Esophagus muscularis mucosa (tissue), 4 donors: ENCODE data around the gene SKIDA1.

Source experiments
- EP300 ChIP-seq: sonication (generic); formaldehyde crosslinking; IDR thresholded peaks from one replicate; pipeline ENCODE4 v1.6.1; 2017; ENCODE audit warnings: antibody characterized with exemption
- POLR2AphosphoS5 ChIP-seq, 2 donors: sonication (generic); formaldehyde crosslinking; IDR thresholded peaks; one replicate each; pipeline ENCODE4 v1.6.1; 2017; ENCODE audit warnings: antibody characterized with exemption in 2 of 2
- TF ChIP-seq, protein P1 (sequence below), 3 experiments: fragments of 200-600 bp in 2 of 3; fragments of 450-650 bp in 1 of 3; sonication (generic) in 2 of 3; IDR thresholded peaks; one replicate each; pipeline ENCODE4 v1.5.1; 2017 to 2019; ENCODE audit warnings: antibody characterized with exemption in 3 of 3, mild to moderate bottlenecking in 2 of 3, moderate library complexity in 1 of 3

DNA sequence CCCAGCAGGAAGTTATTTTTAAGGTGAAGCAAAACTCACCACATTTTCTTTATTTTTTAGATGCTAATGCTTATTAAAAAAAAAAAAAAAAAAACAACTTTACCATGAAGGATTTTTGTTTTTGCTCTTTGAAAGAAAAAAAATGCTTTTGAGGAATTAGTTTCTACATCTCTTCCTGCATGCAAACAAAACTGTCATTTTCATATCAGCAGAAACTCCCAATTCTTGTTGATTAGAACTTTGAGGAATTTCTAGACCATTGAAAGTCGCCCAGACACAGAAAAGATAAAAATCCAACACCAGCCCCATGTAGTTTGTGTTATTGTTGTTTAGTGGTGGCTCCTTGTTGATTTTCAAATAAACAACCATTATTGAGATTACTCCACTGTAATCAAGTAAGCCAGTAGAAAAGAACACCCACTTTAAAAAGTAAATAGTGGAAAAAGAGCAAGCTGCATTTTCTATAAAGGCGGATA, 14.3 kb downstream of the SKIDA1 start:
- TF ChIP-seq POLR2AphosphoS5 (IDR thresholded peaks at IDR 0.05) (no peak), EP300 (no peak)
- TF ChIP-seq, protein P1, sequence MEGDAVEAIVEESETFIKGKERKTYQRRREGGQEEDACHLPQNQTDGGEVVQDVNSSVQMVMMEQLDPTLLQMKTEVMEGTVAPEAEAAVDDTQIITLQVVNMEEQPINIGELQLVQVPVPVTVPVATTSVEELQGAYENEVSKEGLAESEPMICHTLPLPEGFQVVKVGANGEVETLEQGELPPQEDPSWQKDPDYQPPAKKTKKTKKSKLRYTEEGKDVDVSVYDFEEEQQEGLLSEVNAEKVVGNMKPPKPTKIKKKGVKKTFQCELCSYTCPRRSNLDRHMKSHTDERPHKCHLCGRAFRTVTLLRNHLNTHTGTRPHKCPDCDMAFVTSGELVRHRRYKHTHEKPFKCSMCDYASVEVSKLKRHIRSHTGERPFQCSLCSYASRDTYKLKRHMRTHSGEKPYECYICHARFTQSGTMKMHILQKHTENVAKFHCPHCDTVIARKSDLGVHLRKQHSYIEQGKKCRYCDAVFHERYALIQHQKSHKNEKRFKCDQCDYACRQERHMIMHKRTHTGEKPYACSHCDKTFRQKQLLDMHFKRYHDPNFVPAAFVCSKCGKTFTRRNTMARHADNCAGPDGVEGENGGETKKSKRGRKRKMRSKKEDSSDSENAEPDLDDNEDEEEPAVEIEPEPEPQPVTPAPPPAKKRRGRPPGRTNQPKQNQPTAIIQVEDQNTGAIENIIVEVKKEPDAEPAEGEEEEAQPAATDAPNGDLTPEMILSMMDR (IDR thresholded peaks at IDR 0.05): no peak
